COR-L47 (cell line): ENCODE data around the gene TRIM44.
"Not testable (repeated sequence)": the region's sequence is repeated elsewhere in the genome, so short reads cannot be mapped to it uniquely, and the experiment has no call there.

Source experiments
- DNase-seq: peaks from one replicate; lab custom pipeline; 2025; lab: John Stamatoyannopoulos, UW

The TRIM44 gene

DNA sequence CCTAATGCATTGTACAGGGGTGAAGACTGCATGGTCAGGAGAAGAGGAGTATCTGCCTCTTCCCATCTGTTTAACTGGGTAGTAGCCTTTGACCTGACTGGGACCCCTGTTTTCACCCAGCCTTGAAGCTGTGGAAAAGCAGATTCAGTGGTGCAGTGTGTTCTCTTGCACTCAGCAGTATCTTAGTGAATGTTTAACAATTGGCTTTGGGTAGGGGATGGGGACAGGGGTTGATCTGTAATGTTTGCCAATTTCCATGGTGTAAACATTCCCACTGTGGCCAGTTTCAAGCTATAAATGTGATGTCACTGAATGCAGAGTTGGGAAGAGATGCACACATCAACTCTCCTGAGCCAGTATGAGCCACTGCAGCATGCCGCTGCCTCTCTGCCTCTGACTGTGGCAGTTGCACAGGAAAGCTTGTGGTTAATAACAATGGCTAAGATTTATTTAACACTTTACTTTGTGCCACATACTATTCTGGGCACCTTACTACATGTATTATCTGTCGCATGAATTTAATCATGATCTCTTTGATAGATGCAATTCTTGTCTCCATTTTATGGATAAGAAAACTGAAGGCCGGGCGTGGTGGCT lies 28.6 kb upstream of the TRIM44 start:
- DNase-seq: no peak

DNA sequence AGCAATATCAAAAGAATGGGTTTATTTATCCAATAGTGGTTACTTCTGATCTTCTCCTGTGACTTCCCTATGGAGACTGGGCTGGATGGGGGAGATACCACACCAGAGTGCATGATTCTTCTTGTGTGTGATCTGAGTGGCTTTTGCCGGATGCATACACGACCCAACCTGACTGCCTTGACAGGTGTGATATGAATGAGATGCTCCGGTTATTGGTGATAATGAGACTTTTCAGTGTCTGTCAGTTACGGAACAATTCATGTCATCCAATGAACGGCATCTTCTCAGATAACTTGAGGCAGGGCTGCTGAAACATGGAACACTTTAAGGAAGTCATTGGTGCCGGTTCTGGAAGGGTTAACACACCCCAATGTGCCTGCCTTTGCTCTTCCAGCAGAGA lies 26.6 kb upstream of the TRIM44 start:
- no peak for DNase-seq

DNA sequence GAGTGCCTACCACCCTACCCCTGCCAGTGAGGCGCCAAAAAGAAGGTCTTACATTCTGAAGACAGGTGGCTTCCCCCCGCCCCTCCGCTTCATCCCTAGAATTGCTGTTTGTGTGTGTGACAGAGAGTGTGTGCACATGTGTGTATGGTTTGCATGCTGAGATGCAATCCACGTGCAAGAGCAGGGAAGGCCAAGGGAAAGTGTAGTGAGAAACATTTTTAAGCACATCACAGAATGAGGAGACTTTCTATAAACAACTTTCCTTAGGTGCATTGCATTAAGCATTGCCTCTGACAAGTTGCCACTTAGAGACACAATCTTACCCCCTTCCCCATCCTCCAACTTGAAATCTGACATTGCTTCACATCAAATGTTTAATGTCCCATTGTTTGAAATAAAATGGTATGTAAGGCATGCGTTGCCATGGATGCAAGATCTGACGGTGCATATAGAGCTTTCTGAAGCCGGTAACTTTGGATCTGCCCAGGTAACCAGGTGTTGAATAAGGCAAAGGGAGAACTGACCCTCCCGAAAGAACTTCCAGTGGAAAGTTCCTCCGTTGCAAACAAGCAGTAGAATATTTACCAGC lies 22.9 kb upstream of the TRIM44 start:
- peak; percentile 83 for DNase-seq

DNA sequence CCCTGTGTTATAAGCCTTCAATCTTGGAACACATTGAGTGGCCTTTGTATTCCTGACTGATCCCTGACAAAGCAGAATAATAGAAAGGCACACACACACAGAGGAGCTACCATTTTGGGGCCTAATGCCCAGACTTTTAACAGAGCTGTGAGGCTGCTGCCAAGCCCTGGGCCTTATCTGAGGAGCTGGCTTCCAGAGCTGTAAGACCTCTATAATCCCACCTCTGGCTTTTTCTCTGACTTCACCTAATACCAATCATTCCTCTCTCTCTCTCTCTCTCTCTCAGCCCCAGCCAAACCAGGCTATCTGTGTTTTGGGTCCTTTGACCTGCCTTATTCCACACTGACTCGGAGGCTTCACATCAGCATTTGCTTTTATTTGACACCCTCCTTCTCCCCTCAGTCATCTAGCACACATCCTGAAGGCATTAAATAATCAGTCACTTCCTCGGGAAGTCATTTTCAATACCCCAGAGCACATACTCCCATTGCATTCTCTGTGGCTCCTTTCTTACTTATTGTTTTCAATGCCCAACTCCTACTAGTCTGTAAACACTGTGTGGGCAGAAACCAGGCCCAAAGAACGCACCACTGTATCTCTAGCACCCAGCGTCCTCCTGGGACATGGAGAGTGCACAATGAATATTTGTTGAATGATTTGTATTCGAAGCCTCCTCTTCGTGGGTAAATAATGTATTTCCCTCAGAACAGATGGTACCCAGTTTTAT lies 21.2 kb upstream of the TRIM44 start:
- DNase-seq: no peak

- no peak for DNase-seq
These were observed 20.6 kb upstream of the TRIM44 start for GRCh38 chr11:35641964-35642363.

DNA sequence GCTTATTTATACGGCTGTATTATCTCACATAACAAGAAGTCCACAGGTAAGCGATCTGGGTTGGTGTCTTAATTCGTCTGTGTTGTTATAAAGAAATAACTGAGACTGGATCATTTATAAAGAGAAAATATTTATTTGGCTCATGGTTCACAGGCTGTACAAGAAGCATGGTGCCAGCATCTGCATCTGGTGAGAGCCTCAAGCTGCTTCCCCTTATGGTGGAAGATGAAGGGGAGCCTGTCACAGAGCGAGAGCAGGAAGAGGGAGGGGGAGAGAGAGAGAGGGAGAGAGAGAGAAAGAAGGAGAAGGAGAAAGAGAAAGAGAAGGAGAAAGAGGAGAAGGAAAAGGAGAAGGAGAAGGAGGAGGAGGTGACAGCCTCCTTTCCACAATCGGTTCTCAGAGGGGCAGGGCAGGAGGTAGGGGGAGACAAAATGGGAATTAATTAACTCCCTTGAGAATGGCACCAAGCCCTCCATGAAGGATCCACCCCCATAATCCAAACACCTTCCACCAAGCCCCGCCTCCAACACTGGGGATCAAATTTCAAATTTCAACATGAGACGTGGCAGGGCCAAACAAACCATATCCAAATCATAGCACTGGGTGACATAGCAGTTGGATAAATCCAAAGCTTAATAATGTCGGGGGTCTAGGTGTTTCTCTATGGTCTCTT lies 15.0 kb upstream of the TRIM44 start:
- DNase-seq: no peak

DNA sequence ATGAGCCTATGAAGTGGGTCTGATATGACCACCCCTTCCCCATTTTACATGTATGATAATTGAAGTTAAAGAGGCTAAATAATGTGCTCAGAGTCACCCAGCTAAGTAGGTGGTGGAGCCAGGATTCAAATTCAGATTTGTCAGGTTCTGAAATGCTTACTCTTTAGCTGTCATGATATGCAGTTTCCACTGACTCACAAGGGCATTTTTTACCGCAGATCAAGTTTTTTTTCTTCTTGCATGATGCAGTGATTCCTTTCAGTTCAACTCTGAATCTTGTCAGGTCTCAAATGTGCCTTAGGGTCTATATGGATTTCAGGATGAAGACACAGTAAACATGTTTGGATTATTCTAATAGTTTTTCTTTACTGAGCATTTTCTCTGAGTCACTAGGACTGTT lies 12.6 kb upstream of the TRIM44 start:
- DNase-seq: no peak

DNA sequence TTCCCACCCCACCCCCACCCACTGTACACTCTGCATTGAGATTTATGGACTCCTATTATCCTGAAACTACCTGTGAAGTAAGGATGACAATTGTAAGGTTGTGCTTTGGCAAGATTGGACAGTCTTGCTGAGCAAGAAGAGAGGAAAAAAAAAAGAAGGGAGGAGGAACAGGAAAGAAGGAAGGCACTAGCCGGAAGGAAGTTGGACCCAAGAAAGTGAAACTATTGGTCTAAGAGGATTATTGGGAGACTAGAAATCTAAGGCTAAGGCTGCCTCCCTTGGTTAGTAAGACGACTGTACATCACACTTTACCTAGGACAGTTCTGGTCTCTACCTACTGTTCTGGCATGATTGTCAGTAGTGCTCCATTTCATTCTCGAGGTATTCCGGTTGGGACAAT lies 12.1 kb upstream of the TRIM44 start:
- no peak for DNase-seq

DNA sequence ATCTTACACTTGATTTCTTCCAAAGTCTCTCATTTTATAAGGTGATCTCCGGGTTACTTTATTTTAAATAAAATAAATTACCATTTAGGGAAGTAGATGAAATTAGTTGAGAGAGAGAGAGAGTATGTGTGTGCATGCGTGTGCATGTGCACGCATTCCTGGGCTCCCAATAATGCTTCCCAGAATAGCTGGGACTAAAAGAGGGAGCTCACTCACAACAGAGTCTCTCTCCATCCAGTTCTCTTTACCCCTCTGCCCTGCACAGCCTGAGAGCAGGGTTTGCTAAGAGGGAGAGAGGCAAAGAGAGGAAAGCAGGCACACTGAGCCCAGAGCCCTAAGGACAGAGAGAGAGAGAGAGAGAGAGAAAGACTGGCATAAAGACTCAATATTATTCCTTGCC lies 11.3 kb upstream of the TRIM44 start:
- DNase-seq: no peak

DNA sequence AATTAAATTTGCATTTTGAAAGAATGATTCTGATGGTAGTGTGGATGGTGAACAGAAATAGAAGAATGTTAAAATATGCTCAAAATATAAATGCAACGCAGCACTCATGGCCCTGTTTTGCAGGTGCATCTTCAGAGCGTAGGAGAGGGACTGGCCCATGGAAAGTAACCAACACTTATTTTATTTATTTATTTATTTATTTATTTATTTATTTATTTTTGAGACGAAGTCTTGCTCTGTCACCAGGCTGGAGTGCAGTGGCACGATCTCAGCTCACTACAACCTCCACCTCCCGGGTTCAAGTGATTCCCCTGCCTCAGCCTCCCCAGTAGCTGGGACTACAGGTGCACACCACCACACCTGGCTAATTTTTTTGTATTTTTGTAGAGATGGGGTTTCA lies 9.8 kb upstream of the TRIM44 start:
- DNase-seq: not testable (repeated sequence)

- no peak for DNase-seq
These were observed 7.9 kb upstream of the TRIM44 start for GRCh38 chr11:35654711-35655110.

DNA sequence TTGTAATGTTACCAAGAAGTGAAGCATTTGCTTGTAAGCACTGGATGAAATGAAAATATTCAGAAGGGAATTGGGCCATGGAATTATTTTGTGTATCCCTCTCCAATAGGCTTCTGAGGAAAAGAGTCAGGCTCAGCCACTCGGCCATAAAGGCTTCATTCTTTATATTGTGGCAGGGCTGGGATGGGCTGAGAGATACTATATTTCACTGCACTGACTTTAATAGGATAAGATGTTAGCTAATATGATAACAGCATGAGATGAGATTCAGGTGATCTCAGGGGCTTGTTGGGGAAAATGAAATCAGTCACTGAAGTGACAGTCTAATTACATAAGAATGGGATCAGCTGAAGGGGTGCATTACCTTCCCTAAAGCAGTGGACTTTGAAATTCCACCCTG lies 7.3 kb upstream of the TRIM44 start:
- DNase-seq: no peak

DNA sequence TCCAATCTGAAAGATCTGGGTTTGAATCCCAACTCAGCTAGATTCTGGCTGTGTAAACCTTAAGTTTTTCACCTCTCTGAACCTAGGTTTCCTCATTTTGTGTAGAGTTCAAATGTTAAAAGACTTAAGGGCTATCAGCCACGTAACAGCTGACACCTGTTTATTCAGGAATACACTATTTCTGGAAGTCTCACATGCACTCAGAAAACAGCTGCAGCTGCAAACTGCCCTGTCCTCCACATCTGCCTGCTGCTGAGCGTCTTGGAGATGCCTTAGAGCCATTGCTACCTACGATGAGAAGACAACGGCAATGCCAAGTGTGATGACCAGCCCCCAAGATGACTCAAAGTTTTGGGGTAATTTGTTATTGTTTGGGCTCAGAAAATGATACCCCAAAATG lies 6.7 kb upstream of the TRIM44 start:
- no peak for DNase-seq

GRCh38 chr11:35658020-35658948 lies 4.3 kb upstream of the TRIM44 start:
- DNase-seq: no peak

- DNase-seq: no peak
These were observed 1.0 kb upstream of the TRIM44 start for GRCh38 chr11:35661534-35661933.

- no peak for DNase-seq
These were observed 420 bp upstream of the TRIM44 start for GRCh38 chr11:35662061-35662648.

- no peak for DNase-seq
These were observed 780 bp downstream of the TRIM44 start for GRCh38 chr11:35663408-35663702.

DNA sequence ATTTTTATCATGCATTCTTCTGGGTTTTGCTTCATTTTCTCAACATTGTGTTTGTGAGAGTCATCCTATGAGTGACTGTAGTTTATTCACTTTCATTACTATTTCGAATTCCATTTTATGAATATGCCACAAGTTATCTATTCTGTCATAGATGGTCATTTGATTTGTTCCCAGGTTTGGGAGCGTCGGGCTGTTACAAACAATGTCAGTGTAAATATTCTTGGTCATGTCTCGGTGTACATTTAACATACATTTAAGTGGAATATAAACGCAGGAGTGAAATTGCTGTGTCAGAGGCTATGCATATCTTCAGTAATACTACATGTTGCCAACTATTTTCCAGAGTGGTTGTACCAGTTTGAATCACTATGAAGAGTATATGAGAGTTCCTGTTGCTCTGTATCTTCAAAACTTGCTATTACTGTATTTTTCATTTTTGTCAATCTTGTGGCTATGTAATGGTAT lies 2.4 kb downstream of the TRIM44 start:
- no peak for DNase-seq

GRCh38 chr11:35667257-35667656 lies 4.7 kb downstream of the TRIM44 start:
- DNase-seq: no peak

- DNase-seq: not testable (repeated sequence)
These were observed 5.8 kb downstream of the TRIM44 start for GRCh38 chr11:35668350-35668749.

DNA sequence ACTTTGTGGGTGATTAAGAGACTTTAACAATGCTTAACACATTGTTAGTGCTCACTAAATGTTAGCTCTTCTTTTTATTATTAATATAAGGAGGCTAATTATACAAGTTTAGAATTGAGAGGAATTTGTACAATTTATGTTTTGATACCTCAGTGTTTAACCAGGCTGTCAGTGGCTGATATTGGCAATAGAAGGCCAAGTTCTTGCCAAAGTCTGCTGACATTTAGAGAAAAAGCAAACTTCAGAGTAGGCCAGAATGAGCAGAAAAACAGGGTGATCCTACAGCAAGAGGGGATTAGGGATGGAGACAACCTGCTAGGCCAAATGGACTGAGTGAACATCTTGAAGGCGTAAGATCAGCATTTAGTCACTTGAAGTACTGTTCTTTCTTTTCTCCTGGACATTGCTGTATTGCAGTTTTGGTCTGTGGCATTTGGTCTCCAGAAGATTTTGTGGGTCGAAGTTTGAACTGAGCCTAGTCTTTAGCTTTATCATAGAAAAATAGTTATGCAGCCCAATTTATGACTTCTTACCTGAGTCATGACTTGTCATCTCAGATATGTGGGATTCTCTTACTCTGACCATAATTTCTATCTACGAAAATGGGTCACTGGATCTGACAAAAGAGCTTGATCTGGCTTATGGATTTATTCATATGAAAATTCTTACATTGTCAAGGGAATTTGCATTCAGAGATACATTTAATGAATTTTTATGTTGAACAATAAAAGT lies 9.0 kb downstream of the TRIM44 start:
- DNase-seq: no peak
